Measurements from ENCODE around the gene FAM13A. TPM values are rescaled to one million over a fixed set of nuclear protein-coding genes. Genes with fewer than 3 reads are reported as not detected.
"Not testable (repeated sequence)": the region's sequence is repeated elsewhere in the genome, so short reads cannot be mapped to it uniquely, and the experiment has no call there.

The FAM13A gene
- total RNA-seq, 1 experiment from 2014 or later: 6.5 TPM

- no peak for DNase-seq (ENCODE audit: low read depth)
Measured at GRCh38 chr4:88900432-88900831, 156.6 kb downstream of the FAM13A start.

- DNase-seq (ENCODE audit: low read depth): no peak
Measured at GRCh38 chr4:88897752-88898151, 159.2 kb downstream of the FAM13A start.

- no peak for DNase-seq (ENCODE audit: low read depth)
Measured at GRCh38 chr4:88897180-88897579, 159.8 kb downstream of the FAM13A start.

- DNase-seq (ENCODE audit: low read depth): no peak
Measured at GRCh38 chr4:88893961-88894360, 163.0 kb downstream of the FAM13A start.

GRCh38 chr4:88892646-88893045 lies 164.3 kb downstream of the FAM13A start:
- DNase-seq (ENCODE audit: low read depth): no peak

- DNase-seq (ENCODE audit: low read depth): no peak
Measured at GRCh38 chr4:88891636-88892035, 165.3 kb downstream of the FAM13A start.

- not testable (repeated sequence) for DNase-seq (ENCODE audit: low read depth)
Measured at GRCh38 chr4:88887409-88887808, 169.6 kb downstream of the FAM13A start.

- no peak for DNase-seq (ENCODE audit: low read depth)
Measured at GRCh38 chr4:88881227-88881569, 175.8 kb downstream of the FAM13A start.

- DNase-seq (ENCODE audit: low read depth): no peak
Measured at GRCh38 chr4:88880501-88881226, 176.3 kb downstream of the FAM13A start.

- no peak for DNase-seq (ENCODE audit: low read depth)
Measured at GRCh38 chr4:88879991-88880390, 177.0 kb downstream of the FAM13A start.

GRCh38 chr4:88878642-88879041 lies 178.3 kb downstream of the FAM13A start:
- DNase-seq (ENCODE audit: low read depth): no peak

GRCh38 chr4:88870428-88870827 lies 186.6 kb downstream of the FAM13A start:
- DNase-seq (ENCODE audit: low read depth): no peak

GRCh38 chr4:88868510-88868909 lies 188.5 kb downstream of the FAM13A start:
- no peak for DNase-seq (ENCODE audit: low read depth)

GRCh38 chr4:88866862-88867550 lies 190.0 kb downstream of the FAM13A start:
- DNase-seq (ENCODE audit: low read depth): no peak

GRCh38 chr4:88865466-88865865 lies 191.5 kb downstream of the FAM13A start:
- DNase-seq (ENCODE audit: low read depth): no peak

- no peak for DNase-seq (ENCODE audit: low read depth)
Measured at GRCh38 chr4:88865046-88865445, 191.9 kb downstream of the FAM13A start.

GRCh38 chr4:88860586-88860985 lies 196.4 kb downstream of the FAM13A start:
- no peak for DNase-seq (ENCODE audit: low read depth)

- no peak for DNase-seq (ENCODE audit: low read depth)
Measured at GRCh38 chr4:88859191-88859812, 197.7 kb downstream of the FAM13A start.

- DNase-seq (ENCODE audit: low read depth): no peak
Measured at GRCh38 chr4:88858752-88859151, 198.2 kb downstream of the FAM13A start.

GRCh38 chr4:88857588-88857987 lies 199.4 kb downstream of the FAM13A start:
- DNase-seq (ENCODE audit: low read depth): no peak

GRCh38 chr4:88854481-88854880 lies 202.5 kb downstream of the FAM13A start:
- no peak for DNase-seq (ENCODE audit: low read depth)

- DNase-seq (ENCODE audit: low read depth): not testable (repeated sequence)
Measured at GRCh38 chr4:88853583-88853982, 203.4 kb downstream of the FAM13A start.

GRCh38 chr4:88846206-88846790 lies 210.7 kb downstream of the FAM13A start:
- no peak for DNase-seq (ENCODE audit: low read depth)

Measured in Daoy (cell line).